OCI-LY7 (cell line): ENCODE results near the gene TSPAN9.

ENCODE experiments used
- EZH2phosphoT487 ChIP-seq: fragments of 200-600 bp; sonication (generic); IDR thresholded peaks from 2 replicates; pipeline ENCODE4 v1.6.1; 2018; ENCODE audit warnings: low read depth, borderline replicate concordance, mild to moderate bottlenecking, mixed run types, antibody characterized with exemption, low read length, moderate library complexity, mixed read lengths
- TF ChIP-seq, protein P1 (sequence below): fragments of 200-600 bp; sonication (generic); conservative IDR thresholded peaks from 2 replicates; pipeline ENCODE4 v1.5.1; 2014; ENCODE audit warnings: mild to moderate bottlenecking, antibody characterized with exemption, low read length, moderate library complexity, mixed read lengths

- TF ChIP-seq, protein P1, sequence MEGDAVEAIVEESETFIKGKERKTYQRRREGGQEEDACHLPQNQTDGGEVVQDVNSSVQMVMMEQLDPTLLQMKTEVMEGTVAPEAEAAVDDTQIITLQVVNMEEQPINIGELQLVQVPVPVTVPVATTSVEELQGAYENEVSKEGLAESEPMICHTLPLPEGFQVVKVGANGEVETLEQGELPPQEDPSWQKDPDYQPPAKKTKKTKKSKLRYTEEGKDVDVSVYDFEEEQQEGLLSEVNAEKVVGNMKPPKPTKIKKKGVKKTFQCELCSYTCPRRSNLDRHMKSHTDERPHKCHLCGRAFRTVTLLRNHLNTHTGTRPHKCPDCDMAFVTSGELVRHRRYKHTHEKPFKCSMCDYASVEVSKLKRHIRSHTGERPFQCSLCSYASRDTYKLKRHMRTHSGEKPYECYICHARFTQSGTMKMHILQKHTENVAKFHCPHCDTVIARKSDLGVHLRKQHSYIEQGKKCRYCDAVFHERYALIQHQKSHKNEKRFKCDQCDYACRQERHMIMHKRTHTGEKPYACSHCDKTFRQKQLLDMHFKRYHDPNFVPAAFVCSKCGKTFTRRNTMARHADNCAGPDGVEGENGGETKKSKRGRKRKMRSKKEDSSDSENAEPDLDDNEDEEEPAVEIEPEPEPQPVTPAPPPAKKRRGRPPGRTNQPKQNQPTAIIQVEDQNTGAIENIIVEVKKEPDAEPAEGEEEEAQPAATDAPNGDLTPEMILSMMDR = no peak
- TF ChIP-seq EZH2phosphoT487 = no peak
Observed at GRCh38 chr12:3155702-3156370, 78.7 kb downstream of the TSPAN9 start.
